GM12801 (cell line): Measurements from ENCODE around the gene CCDC93.

Experiments
- TF ChIP-seq, protein P1 (sequence below): IDR thresholded peaks from one replicate; pipeline ENCODE4 v1.5.1; 2011; ENCODE audit warnings: control low read depth; ENCODE audit not compliant: insufficient read length; ENCODE audit errors: extremely low read depth

The CCDC93 gene

GRCh38 chr2:117987121-117987520, 26.7 kb downstream of the CCDC93 start:
- TF ChIP-seq, protein P1, sequence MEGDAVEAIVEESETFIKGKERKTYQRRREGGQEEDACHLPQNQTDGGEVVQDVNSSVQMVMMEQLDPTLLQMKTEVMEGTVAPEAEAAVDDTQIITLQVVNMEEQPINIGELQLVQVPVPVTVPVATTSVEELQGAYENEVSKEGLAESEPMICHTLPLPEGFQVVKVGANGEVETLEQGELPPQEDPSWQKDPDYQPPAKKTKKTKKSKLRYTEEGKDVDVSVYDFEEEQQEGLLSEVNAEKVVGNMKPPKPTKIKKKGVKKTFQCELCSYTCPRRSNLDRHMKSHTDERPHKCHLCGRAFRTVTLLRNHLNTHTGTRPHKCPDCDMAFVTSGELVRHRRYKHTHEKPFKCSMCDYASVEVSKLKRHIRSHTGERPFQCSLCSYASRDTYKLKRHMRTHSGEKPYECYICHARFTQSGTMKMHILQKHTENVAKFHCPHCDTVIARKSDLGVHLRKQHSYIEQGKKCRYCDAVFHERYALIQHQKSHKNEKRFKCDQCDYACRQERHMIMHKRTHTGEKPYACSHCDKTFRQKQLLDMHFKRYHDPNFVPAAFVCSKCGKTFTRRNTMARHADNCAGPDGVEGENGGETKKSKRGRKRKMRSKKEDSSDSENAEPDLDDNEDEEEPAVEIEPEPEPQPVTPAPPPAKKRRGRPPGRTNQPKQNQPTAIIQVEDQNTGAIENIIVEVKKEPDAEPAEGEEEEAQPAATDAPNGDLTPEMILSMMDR: no peak

GRCh38 chr2:117985092-117985491, 28.8 kb downstream of the CCDC93 start:
- TF ChIP-seq, protein P1: no peak

- TF ChIP-seq, protein P1: no peak
Observed at GRCh38 chr2:117984208-117984607, 29.7 kb downstream of the CCDC93 start.

DNA sequence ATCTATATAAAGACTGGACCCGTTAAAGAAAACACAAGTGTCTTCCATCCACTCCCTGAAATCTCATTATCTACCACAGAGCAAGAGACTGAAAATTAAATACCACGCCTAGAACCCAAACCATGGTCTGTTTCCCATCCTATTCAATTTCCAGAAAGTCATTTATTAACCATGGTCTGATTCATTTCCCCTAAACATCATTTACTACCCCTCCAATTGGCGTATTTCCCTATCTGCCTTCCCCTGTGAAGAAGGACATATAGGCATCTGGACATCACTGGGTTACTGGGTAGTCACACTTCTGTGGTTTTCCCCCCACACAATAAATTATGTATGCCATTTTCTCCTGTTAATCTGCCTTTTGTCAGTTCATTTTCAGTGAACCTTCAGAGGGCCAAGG, 30.8 kb downstream of the CCDC93 start:
- TF ChIP-seq, protein P1: no peak

DNA sequence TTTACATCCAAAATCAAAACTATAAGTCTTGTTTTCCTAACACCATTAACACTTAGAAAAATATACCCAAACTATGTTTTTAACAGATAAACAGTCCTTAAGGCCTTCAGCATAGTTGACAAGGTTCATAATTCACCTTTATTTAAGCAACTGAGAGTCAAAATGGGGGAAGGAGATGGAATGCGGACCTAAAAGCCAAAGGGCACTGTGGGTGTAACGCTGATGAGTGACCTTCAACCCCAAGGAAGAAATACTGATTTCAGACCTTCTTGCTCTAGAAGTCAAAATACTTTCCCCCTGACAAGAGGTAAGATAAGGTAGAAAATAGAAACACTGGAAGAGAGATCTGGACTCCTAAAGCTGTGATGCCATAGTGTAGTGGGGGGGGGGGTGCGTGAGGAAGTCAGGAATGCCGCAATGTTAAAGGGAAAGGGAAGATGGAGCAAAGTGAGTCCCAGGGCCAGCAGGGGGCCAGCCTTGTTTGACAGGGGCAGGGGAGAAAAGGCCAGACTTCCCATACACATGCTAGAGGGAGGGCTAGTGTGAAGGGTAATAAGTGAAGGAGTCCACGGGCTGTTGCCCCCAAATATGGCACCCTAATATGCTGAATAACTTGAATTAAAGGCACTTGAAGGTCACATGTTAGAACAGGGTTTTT, 31.4 kb downstream of the CCDC93 start:
- TF ChIP-seq, protein P1: no peak

DNA sequence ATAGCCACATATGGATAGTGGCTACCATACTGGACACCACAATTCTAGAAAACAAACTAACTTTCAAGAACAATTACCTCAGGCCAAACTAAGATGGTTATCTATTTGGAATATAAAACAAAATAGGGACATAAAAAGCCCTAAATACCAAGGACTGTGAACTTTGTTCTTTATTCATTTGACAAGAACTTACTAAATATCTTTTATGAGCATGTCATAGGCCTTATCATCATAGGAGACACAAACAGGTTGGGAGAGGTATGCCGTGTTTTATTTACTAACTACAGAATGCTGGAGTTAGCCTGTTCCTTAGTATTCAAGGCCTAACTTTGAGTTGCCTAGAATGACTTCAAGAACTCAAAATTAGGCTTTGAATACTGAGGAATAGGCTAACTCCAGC, 32.1 kb downstream of the CCDC93 start:
- TF ChIP-seq, protein P1: no peak

DNA sequence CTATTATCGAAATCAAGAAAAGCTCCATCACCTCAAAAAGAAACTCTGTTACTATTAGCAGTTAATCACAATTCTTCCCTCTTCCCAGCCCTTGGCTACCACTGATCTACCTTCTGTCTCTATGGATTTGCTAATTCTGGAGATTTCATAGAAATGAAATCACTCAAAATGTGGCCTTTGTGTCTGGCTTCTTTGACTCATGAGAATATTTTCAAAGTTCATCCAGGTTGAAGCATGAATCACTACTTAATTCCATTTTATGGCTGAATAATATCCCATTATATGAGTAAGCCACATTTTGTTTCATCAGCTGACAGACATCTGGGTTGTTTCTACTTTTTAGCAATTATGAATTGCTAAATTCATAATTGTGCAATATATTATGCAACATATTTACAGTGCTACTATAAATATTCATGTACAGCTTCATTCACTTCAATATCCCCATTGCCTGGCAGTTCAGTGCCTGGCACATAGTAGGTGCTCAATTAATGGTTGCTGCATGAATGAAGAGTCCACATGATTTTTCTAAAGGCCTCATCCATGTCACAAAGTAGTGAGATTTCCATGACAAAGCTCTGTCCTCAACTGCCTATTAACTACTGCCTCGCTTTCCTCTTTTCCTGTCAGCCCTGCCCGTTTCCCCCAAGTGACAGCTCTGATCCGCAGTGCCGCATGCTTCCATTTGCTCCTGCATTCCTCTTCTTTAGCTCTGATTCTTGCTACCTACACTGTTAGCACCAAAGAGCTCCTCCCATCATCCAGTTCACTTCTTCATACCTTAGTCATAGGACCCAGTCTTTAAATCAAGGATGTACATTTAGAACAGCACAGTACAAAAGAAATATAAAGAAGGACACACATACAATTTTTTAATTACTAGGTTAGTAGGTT, 32.8 kb downstream of the CCDC93 start:
- TF ChIP-seq, protein P1: no peak
